Panc1 (cell line): ENCODE results near the gene TP63. TPM values are rescaled to one million over a fixed set of nuclear protein-coding genes. Genes with fewer than 3 reads are reported as not detected.

ENCODE experiments used
- ATAC-seq: fragments of 200-7000 bp; cut with Tn5 transposase; 2 replicates; pipeline ENCODE4 v1.9.1; 2020; ENCODE audit warnings: mild to moderate bottlenecking, moderate library complexity
- BruUV-seq: library from RNA; stranded (reverse); fragments of 400-500 nt; replicated peaks from 2 replicates; lab custom pipeline; 2021; lab: Mats Ljungman, UMichigan
- CTCF ChIA-PET: fragments of 300-600 bp; sonication (Branson Sonifier 250); formaldehyde crosslinking; loops from one replicate; lab custom pipeline; 2022; ENCODE audit warnings: antibody characterized with exemption; lab: Charles Lee
- POLR2A ChIA-PET: fragments of 300-600 bp; sonication (Branson Sonifier 250); formaldehyde crosslinking; loops from one replicate; lab custom pipeline; 2022; ENCODE audit warnings: antibody characterized with exemption; lab: Charles Lee
- DNase-seq: peaks from one replicate; pipeline ENCODE4 v3.0.0-alpha.2; 2010; ENCODE audit warnings: low read depth, low spot score
- H3K27ac ChIP-seq: 2 replicates; pipeline ENCODE4 v1.5.1; 2011; ENCODE audit warnings: mild to moderate bottlenecking, low read length, inconsistent platforms
- H3K27me3 ChIP-seq: fragments of 200-500 bp; sonication (Bioruptor generic); 2 replicates; pipeline ENCODE4 v1.6.0; 2014; ENCODE audit warnings: low read length, inconsistent platforms; ENCODE audit not compliant: control insufficient read depth, insufficient read depth
- H3K36me3 ChIP-seq: fragments of 200-500 bp; sonication (Bioruptor generic); 2 replicates; pipeline ENCODE4 v1.5.1; 2014; ENCODE audit warnings: inconsistent platforms, mild to moderate bottlenecking, low read length, moderate library complexity; ENCODE audit not compliant: control insufficient read depth, insufficient read depth
- H3K4me1 ChIP-seq: 2 replicates; pipeline ENCODE4 v1.5.1; 2011; ENCODE audit warnings: inconsistent platforms, mild to moderate bottlenecking, low read length, moderate library complexity; ENCODE audit not compliant: control insufficient read depth, insufficient read depth
- H3K4me3 ChIP-seq, 2 experiments: 2 replicates each; pipeline ENCODE4 v1.5.1; 2011 to 2012; ENCODE audit warnings: low read depth in 2 of 2, low read length in 2 of 2, mild to moderate bottlenecking in 2 of 2, inconsistent platforms in 1 of 2, moderate library complexity in 1 of 2
- H3K9me3 ChIP-seq: fragments of 200-500 bp; sonication (Bioruptor generic); 2 replicates; pipeline ENCODE4 v1.5.1; 2014; ENCODE audit warnings: low read depth, mild to moderate bottlenecking, inconsistent platforms, low read length, moderate library complexity; ENCODE audit not compliant: control insufficient read depth, insufficient read depth
- CTCF ChIP-seq: fragments of 450-650 bp; IDR thresholded peaks from 2 replicates; pipeline ENCODE4 v1.5.1; 2017; ENCODE audit warnings: mild to moderate bottlenecking
- POLR2AphosphoS5 ChIP-seq: IDR thresholded peaks from 2 replicates; pipeline ENCODE4 v1.6.1; 2012; ENCODE audit warnings: mild to moderate bottlenecking, low read depth, low read length, moderate library complexity
- REST ChIP-seq, 2 experiments: IDR thresholded peaks; 2 replicates each; pipeline ENCODE4 v1.6.1; 2011 to 2012; ENCODE audit warnings: low read depth in 2 of 2, control low read depth in 1 of 2, low read length in 1 of 2, mild to moderate bottlenecking in 1 of 2, moderate library complexity in 1 of 2; ENCODE audit not compliant: insufficient read depth in 1 of 2
- SIN3A ChIP-seq: IDR thresholded peaks from 2 replicates; pipeline ENCODE4 v1.6.1; 2012; ENCODE audit warnings: low read depth, mild to moderate bottlenecking, low read length, moderate library complexity, borderline replicate concordance; ENCODE audit not compliant: insufficient read depth
- TCF7L2 ChIP-seq: IDR thresholded peaks from 2 replicates; pipeline ENCODE4 v1.6.1; 2011; ENCODE audit warnings: mild to moderate bottlenecking, low read depth, low read length, inconsistent platforms
- in situ Hi-C: cut with HindIII; loops from 2 replicates; pipeline ENCODE4 v1.10.0; 2016; ENCODE audit warnings: low sequenced_read_pairs, low pct_unique_long_range_greater_than_20kb
- intact Hi-C: fragments of 100-400 bp; cut with micrococcal nuclease; formaldehyde crosslinking; loops from one replicate; pipeline ENCODE4 v1.10.0; 2022; ENCODE audit not compliant: unreplicated experiment
- total RNA-seq: library from RNA; stranded (reverse); gene quantifications from one replicate; pipeline ENCODE4 v1.2.1, GENCODE V29; 2021; ENCODE audit not compliant: unreplicated experiment

The TP63 gene
- total RNA-seq, 1 experiment from 2014 or later = 0.51 TPM

- in situ Hi-C loops = no loop called here
- no TSS peak for BruUV-seq
- peak overlapping the region in 1 of 2 experiments; percentile 61; a peak in 2 of 4 replicates for H3K4me3 ChIP-seq
Measured at GRCh38 chr3:189631409-189631808, 220 bp downstream of the TP63 start.

GRCh38 chr3:189632242-189632641 lies 1.1 kb downstream of the TP63 start:
- no TSS peak for BruUV-seq
- CTCF ChIA-PET = no interaction called here
- no peaks in the 10 kb centered on the region for H3K36me3 ChIP-seq
- no peak overlapping the region for H3K4me3 ChIP-seq
- in situ Hi-C loops = no loop called here
- POLR2A ChIA-PET = no interaction called here
- H3K27me3 ChIP-seq = no peaks in the 10 kb centered on the region
- no peaks in the 10 kb centered on the region for H3K9me3 ChIP-seq
- no peak for ATAC-seq
- TF ChIP-seq SIN3A = no peak
- no peak for TF ChIP-seq POLR2AphosphoS5
- no peak for TF ChIP-seq CTCF
- TF ChIP-seq TCF7L2 = no peak
- no peak for TF ChIP-seq REST (IDR thresholded peaks at IDR 0.05; ENCODE audit: insufficient read depth in 1 of 2, low read depth in 2 of 2, low read length in 1 of 2)
- intact Hi-C loops = no loop called here
- H3K4me1 ChIP-seq = no peaks in the 10 kb centered on the region
- H3K27ac ChIP-seq = no peak overlapping the region
- DNase-seq = no peak

More at GRCh38 chr3:189631409-189631808, 220 bp downstream of the TP63 start:
- Histone ChIP-seq H3K4me1 (no peaks in the 10 kb centered on the region), H3K27me3 (no peaks in the 10 kb centered on the region), H3K27ac (no peak overlapping the region), H3K9me3 (no peaks in the 10 kb centered on the region), H3K36me3 (no peaks in the 10 kb centered on the region)
- ChIA-PET POLR2A (no interaction called here), CTCF (no interaction called here)
- TF ChIP-seq TCF7L2 (no peak), SIN3A (no peak), POLR2AphosphoS5 (no peak), REST (IDR thresholded peaks at IDR 0.05; ENCODE audit: insufficient read depth in 1 of 2, low read depth in 2 of 2, low read length in 1 of 2) (no peak), CTCF (no peak)
- DNase-seq (no peak), ATAC-seq (peak; percentile 66)
- intact Hi-C loops = no loop called here
